ENCODE data around the gene HOXC11.

DNA sequence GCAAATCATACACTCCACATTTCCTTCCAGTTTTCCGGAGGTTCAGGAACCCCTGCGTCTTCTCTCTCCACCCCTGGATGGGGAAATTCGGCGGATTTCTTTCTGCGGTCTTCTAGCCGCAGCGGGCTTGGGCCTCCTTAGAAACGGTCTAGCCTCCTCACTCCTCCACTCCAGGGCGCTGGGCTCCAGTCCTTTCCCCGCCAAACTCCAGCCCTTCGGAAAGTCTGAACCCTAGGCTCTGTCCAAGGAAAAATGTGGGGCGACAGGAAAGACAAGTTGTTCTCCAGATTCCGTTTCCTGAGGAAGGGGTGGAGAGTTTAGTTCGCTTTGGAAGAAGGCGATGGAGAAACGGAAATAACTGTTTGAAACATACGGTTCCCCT, 10.6 kb downstream of the HOXC11 start:
- TF ChIP-seq, protein P1, sequence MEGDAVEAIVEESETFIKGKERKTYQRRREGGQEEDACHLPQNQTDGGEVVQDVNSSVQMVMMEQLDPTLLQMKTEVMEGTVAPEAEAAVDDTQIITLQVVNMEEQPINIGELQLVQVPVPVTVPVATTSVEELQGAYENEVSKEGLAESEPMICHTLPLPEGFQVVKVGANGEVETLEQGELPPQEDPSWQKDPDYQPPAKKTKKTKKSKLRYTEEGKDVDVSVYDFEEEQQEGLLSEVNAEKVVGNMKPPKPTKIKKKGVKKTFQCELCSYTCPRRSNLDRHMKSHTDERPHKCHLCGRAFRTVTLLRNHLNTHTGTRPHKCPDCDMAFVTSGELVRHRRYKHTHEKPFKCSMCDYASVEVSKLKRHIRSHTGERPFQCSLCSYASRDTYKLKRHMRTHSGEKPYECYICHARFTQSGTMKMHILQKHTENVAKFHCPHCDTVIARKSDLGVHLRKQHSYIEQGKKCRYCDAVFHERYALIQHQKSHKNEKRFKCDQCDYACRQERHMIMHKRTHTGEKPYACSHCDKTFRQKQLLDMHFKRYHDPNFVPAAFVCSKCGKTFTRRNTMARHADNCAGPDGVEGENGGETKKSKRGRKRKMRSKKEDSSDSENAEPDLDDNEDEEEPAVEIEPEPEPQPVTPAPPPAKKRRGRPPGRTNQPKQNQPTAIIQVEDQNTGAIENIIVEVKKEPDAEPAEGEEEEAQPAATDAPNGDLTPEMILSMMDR (IDR thresholded peaks at IDR 0.05), result no peak
- TF ChIP-seq POLR2A (IDR thresholded peaks at IDR 0.05), result no peak
- TF ChIP-seq EP300 (IDR thresholded peaks at IDR 0.05), result no peak
- TF ChIP-seq POLR2AphosphoS5 (IDR thresholded peaks at IDR 0.05), result no peak

Measured in gastroesophageal sphincter (tissue), 3 donors.